Measurements from ENCODE around the gene DHH. TPM values are rescaled to one million over a fixed set of nuclear protein-coding genes. Genes with fewer than 3 reads are reported as not detected.

Gene DHH
- total and polyA plus RNA-seq, 9 of the 15 experiments (the other 6 are each of a cell fraction or from before 2014, with no cell fraction given), result 0.07 to 2.6 (median 0.54) TPM

DNA sequence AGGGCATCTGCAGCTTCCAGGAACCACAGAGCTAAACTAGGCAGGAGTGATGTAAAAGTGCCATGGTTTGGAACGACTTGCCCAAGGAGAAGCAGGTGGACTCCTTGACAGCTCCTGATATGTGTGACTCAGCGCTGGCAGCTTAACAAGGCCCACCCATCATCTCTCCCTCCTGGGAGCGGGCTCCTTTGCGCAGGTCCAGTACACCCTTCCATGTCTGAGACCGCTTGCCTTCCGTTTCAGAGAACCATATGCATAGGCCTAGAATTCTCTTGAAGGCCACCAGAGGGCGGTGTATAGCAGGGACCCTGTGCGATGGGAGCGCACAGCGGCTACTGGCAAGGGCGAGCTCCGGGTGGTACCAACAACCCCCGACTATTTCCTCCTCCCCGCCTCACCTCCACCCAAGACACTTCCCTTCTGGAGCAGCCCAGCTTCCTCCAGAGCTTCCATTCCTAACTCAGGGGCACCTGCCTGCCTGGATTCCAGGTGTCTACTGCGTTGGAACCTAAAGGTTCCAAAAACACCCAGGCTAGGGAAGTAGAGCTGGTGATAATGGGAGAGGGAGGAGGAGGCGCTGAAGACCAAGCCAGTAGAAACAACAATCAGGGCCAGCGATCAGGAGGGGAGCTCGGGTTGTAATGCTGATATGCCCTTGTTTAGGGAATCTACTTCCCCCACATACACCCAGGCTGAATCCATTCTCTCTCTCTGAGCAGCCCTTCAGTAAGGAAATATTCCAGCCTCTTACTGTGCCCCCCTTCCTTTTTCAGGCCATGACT is 6.3 kb downstream of the DHH start:
- H3K36me3 ChIP-seq (ENCODE audit: control insufficient read depth, insufficient read depth, low read length), result no peaks in the 10 kb centered on the region
- in situ Hi-C loops (cut with MboI) (no loop called here), intact Hi-C loops (cut with micrococcal nuclease) (loop anchor here (1.0 to 2.0 kb wide), 3 partner anchors 24 to 147 kb away; no protein-coding TSS in a partner anchor)
- peak; percentile 83 for ATAC-seq
- 0% methylated on average over 18 of the region's 18 CpGs for WGBS (ENCODE audit: insufficient coverage, low coverage, missing lambda C conversion rate)
- peak overlapping the region; percentile 22; the same call in 1 of the 2 replicates for H3K4me3 ChIP-seq
- H3K27ac ChIP-seq (ENCODE audit: extremely low read depth, low read depth, low read length), result peak overlapping the region; percentile 40; the same call in 2 of the 3 replicates
- no TSS peak for BruUV-seq (replicated peaks)
- peak overlapping the region; percentile 93 for H2AFZ ChIP-seq (ENCODE audit: low read depth, low read length)
- peaks cover under 1% of the 10 kb centered on the region; the same call in 1 of the 3 replicates for H3K79me2 ChIP-seq (ENCODE audit: control insufficient read depth, insufficient read depth, low read length)
- H4K20me1 ChIP-seq (replicated peaks; ENCODE audit: control insufficient read depth, insufficient read depth, low read length), result no peaks in the 10 kb centered on the region
- H3K9ac ChIP-seq (ENCODE audit: insufficient read depth in 1 of 2, low read depth in 2 of 2, low read length in 2 of 2), result peak overlapping the region; percentile 28 to 68; a peak in 3 of 4 replicates
- H3K4me1 ChIP-seq (replicated peaks in 1 of 2; ENCODE audit: control insufficient read depth in 2 of 2, insufficient read depth in 2 of 2, low read length in 2 of 2), result peaks cover 49 to 57% of the 10 kb centered on the region in 2 experiments
- CTCF ChIA-PET (ENCODE audit: low intra/inter-chr PET ratio), result interaction anchor here (1.0 to 2.3 kb wide), 3 partner anchors 24 to 147 kb away, joined by 6 to 21 read pairs (median 14); no protein-coding TSS in a partner anchor
- H3K4me2 ChIP-seq (ENCODE audit: insufficient read depth, low read length), result peak overlapping the region; percentile 75
- POLR2A ChIA-PET, result interaction anchor here (0.6 to 4.6 kb wide), 20 partner anchors 8 to 179 kb away, joined by 3 to 61 read pairs (median 4); partner anchors contain the start of genes LMBR1L, RHEBL1, TUBA1A and TUBA1B
- peak; percentile 82 to 97 (median 87) for DNase-seq (ENCODE audit: extremely low read depth in 1 of 4, low spot score in 3 of 4)
- FAIRE-seq, result peak; percentile 98
- no peaks in the 10 kb centered on the region for H3K9me3 ChIP-seq (replicated peaks; ENCODE audit: control insufficient read depth, insufficient read depth, low read depth, low read length)
- no peaks in the 10 kb centered on the region for H3K9me1 ChIP-seq (ENCODE audit: control insufficient read depth, insufficient read depth, low read length)
- H3K27me3 ChIP-seq (ENCODE audit: control insufficient read depth in 2 of 2, insufficient read depth in 2 of 2, low read length in 2 of 2), result no peaks in the 10 kb centered on the region
- TF ChIP-seq NONO (IDR thresholded peaks at IDR 0.05; ENCODE audit: low read depth in 2 of 2, low read length in 1 of 2), result peak in 1 of 2 experiments; percentile 12; a peak in 1 of 4 replicates
- no peak for TF ChIP-seq RFX7 (CRISPR knock-in tag; IDR thresholded peaks at IDR 0.05)
- no peak for TF ChIP-seq ZNF586 (CRISPR knock-in tag; conservative IDR thresholded peaks at IDR 0.05)
- TF ChIP-seq DDX20 (tag; IDR thresholded peaks at IDR 0.05; ENCODE audit: low read depth), result no peak
- no peak for TF ChIP-seq SP1 (CRISPR knock-in tag; IDR thresholded peaks at IDR 0.05)
- TF ChIP-seq ZFP36 (IDR thresholded peaks at IDR 0.05; ENCODE audit: low read depth, low read length, partially characterized antibody), result no peak
- TF ChIP-seq KAT8 (IDR thresholded peaks at IDR 0.05; ENCODE audit: low read depth), result no peak
- TF ChIP-seq, protein P1, sequence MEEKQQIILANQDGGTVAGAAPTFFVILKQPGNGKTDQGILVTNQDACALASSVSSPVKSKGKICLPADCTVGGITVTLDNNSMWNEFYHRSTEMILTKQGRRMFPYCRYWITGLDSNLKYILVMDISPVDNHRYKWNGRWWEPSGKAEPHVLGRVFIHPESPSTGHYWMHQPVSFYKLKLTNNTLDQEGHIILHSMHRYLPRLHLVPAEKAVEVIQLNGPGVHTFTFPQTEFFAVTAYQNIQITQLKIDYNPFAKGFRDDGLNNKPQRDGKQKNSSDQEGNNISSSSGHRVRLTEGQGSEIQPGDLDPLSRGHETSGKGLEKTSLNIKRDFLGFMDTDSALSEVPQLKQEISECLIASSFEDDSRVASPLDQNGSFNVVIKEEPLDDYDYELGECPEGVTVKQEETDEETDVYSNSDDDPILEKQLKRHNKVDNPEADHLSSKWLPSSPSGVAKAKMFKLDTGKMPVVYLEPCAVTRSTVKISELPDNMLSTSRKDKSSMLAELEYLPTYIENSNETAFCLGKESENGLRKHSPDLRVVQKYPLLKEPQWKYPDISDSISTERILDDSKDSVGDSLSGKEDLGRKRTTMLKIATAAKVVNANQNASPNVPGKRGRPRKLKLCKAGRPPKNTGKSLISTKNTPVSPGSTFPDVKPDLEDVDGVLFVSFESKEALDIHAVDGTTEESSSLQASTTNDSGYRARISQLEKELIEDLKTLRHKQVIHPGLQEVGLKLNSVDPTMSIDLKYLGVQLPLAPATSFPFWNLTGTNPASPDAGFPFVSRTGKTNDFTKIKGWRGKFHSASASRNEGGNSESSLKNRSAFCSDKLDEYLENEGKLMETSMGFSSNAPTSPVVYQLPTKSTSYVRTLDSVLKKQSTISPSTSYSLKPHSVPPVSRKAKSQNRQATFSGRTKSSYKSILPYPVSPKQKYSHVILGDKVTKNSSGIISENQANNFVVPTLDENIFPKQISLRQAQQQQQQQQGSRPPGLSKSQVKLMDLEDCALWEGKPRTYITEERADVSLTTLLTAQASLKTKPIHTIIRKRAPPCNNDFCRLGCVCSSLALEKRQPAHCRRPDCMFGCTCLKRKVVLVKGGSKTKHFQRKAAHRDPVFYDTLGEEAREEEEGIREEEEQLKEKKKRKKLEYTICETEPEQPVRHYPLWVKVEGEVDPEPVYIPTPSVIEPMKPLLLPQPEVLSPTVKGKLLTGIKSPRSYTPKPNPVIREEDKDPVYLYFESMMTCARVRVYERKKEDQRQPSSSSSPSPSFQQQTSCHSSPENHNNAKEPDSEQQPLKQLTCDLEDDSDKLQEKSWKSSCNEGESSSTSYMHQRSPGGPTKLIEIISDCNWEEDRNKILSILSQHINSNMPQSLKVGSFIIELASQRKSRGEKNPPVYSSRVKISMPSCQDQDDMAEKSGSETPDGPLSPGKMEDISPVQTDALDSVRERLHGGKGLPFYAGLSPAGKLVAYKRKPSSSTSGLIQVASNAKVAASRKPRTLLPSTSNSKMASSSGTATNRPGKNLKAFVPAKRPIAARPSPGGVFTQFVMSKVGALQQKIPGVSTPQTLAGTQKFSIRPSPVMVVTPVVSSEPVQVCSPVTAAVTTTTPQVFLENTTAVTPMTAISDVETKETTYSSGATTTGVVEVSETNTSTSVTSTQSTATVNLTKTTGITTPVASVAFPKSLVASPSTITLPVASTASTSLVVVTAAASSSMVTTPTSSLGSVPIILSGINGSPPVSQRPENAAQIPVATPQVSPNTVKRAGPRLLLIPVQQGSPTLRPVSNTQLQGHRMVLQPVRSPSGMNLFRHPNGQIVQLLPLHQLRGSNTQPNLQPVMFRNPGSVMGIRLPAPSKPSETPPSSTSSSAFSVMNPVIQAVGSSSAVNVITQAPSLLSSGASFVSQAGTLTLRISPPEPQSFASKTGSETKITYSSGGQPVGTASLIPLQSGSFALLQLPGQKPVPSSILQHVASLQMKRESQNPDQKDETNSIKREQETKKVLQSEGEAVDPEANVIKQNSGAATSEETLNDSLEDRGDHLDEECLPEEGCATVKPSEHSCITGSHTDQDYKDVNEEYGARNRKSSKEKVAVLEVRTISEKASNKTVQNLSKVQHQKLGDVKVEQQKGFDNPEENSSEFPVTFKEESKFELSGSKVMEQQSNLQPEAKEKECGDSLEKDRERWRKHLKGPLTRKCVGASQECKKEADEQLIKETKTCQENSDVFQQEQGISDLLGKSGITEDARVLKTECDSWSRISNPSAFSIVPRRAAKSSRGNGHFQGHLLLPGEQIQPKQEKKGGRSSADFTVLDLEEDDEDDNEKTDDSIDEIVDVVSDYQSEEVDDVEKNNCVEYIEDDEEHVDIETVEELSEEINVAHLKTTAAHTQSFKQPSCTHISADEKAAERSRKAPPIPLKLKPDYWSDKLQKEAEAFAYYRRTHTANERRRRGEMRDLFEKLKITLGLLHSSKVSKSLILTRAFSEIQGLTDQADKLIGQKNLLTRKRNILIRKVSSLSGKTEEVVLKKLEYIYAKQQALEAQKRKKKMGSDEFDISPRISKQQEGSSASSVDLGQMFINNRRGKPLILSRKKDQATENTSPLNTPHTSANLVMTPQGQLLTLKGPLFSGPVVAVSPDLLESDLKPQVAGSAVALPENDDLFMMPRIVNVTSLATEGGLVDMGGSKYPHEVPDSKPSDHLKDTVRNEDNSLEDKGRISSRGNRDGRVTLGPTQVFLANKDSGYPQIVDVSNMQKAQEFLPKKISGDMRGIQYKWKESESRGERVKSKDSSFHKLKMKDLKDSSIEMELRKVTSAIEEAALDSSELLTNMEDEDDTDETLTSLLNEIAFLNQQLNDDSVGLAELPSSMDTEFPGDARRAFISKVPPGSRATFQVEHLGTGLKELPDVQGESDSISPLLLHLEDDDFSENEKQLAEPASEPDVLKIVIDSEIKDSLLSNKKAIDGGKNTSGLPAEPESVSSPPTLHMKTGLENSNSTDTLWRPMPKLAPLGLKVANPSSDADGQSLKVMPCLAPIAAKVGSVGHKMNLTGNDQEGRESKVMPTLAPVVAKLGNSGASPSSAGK (IDR thresholded peaks at IDR 0.05), result no peak; the same call in 1 of the 2 replicates
